D721Med (cell line): ENCODE results near the gene IFFO2.

Source experiments
- DNase-seq: peaks from one replicate; pipeline ENCODE4 v3.0.0; 2011; ENCODE audit warnings: low spot score; ENCODE audit not compliant: insufficient read length
- FAIRE-seq: peaks from 2 replicates; lab custom pipeline; 2011; peaks lifted over from hg19 to GRCh38; lab: Jason Lieb, UNC
- TF ChIP-seq, protein P1 (sequence below): IDR thresholded peaks from 2 replicates; pipeline ENCODE4 v1.5.1; 2012; ENCODE audit warnings: mild to moderate bottlenecking, control low read depth; ENCODE audit not compliant: insufficient read depth; ENCODE audit errors: missing control alignments

IFFO2 gene

DNA sequence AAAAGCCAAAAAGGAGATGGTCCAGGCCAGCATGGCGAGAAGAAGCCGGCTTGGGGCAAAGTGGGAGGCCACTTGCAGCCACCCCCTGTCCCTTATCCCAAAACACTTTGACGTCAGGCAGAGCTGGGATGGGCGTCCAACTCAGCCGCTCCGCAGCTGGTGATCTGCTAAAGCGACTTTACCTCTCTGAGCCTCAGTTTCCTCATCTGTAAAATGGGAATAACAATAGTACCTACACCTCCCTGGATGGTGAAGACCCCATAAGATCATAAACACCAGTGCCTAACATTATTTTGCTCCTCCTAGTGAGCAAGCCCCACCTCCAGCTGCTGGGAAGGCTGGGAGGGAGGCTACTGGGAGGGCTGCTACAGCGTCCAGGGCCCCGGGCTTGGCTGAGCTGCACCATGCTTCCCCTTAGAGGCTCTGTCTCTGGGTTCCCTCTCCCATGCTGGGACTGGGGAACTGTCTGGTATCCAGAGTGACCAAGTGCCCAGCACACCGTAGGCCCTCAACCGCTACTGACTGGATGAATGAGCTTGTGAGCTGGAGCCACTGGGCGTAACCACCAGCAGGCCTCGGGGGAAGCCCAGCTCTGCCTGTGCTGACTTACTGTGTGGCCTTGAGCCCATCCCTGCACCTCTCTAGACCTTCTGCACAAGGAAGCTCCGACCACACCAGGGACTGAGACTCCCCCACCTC lies 18.3 kb downstream of the IFFO2 start:
- no peak for DNase-seq
- FAIRE-seq, result no peak
- TF ChIP-seq, protein P1, sequence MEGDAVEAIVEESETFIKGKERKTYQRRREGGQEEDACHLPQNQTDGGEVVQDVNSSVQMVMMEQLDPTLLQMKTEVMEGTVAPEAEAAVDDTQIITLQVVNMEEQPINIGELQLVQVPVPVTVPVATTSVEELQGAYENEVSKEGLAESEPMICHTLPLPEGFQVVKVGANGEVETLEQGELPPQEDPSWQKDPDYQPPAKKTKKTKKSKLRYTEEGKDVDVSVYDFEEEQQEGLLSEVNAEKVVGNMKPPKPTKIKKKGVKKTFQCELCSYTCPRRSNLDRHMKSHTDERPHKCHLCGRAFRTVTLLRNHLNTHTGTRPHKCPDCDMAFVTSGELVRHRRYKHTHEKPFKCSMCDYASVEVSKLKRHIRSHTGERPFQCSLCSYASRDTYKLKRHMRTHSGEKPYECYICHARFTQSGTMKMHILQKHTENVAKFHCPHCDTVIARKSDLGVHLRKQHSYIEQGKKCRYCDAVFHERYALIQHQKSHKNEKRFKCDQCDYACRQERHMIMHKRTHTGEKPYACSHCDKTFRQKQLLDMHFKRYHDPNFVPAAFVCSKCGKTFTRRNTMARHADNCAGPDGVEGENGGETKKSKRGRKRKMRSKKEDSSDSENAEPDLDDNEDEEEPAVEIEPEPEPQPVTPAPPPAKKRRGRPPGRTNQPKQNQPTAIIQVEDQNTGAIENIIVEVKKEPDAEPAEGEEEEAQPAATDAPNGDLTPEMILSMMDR, result no peak

DNA sequence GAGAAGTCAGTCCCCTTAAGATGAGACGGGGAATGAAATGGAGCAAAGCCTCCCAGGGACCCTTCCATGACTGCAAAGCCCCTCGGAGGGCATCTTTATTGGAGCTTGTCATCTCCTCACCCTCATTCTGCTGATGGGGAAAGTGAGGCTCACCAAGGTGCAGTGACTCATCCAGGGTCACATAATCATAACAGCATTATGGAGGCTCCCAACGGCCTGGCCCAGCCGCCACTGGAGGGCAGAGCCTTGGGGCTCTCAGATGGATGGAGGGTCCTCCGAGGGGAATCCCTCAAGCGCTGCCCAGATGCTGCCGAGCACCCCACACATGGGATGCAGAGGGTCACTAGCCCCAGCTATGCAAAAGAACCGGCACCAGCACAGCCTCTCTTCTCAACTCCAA lies 18.9 kb downstream of the IFFO2 start:
- TF ChIP-seq, protein P1, result no peak
- DNase-seq, result no peak
- no peak for FAIRE-seq

DNA sequence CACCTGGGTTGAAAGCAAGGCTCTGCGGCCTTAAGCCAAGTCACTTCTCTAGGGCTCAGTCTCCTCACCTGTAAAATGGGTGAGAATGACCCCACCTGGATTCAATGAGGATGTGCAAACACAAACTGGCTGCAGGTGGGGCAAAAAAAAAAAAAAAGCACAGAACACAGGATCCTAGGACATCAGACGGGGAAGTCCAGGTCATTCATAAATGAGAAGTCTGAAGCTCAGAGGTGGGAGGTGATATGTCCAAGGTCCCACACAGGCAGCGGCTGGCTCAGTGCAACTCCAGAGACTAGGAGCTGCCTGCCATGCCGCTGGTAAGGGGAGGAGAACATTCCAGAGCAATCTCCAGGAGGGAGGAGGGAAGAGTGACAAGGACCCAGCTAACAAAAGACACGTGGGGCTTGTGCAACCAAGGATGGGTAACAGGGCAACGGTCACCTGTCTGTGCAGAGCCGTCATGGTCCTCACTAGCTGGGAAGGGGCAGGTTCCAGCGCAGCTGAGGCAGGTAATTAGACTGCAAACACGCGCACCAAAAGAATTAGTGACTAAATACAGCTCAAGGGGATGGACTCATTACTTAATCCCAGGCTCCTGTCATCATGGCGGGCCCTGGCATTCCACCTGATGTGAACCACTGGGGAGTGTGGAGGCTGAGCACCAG lies 19.5 kb downstream of the IFFO2 start:
- FAIRE-seq (no peak), DNase-seq (peak; percentile 39)
- TF ChIP-seq, protein P1, result no peak

DNA sequence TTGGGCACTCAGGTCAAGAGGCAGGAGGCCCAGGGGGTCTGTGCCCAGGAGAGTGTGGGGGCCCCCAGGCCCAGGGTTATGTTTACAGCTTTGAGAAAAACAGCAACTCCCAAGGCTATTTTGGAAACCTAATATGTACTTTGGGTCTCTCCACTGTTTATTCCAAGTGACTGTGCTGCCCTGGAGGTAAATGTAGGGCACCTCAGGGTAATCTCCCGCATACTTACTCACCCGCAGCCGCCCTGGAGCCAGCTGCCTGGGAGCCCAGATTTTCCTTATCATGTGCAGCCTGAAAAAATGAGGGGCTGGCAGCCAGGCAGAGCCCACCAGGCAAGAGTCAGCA lies 20.0 kb downstream of the IFFO2 start:
- DNase-seq (no peak), FAIRE-seq (no peak)
- TF ChIP-seq, protein P1, result no peak

DNA sequence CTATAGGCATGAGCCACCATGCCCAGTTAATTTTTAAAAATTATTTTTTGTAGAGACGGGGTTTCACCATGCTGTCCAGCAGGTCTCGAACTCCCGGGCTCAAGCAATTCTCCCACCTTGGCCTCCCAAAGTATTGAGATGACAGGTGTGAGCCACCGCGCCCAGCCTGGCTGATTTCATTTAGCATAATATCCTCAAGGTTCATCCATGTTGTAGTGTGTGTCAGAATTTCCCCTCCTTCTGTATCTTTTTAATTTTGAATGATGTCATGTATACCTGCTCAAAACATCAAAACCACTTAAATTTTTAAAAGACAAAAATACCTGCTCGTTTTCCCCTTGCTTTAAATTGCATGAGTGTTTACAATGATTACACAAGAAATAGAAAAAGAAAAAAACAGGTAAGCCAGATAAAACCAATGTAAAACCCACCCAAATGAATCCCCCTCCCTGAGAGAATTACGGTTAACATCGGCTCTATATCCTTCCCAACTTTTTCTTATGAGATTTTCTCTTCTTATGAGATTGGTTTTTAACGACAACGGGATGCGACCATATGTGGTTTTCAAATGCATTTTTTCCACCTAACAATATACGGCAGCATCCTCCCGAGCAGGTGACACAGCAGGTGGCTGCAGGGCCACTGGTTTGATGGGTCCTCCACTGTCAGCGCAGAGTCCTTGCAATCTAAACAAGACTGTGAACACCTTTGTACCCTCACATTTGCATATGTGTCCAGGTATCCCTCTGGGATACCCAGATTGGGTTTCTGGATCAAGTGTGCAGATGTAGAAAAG lies 22.1 kb downstream of the IFFO2 start:
- DNase-seq (no peak), FAIRE-seq (no peak)
- TF ChIP-seq, protein P1, result no peak

DNA sequence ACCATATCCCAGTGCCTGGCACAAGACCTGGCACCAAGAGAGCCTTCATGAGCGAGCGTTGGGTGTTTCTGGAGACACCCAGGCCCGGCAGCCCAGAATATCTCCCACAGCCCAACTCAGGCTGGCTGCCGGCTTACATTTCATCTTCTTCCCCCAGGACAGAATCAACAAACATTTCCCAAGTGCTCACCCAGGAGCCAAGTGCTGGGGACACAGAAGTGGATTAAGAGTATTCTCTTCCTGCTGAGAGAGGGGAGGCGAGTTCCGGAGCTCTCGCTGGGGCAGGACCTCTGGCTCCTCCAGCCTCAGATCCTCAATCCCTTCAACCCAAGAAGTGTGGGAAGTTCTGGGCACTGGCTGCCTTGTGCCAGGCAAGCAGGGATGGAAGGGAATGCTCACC lies 23.6 kb downstream of the IFFO2 start:
- TF ChIP-seq, protein P1, result no peak
- no peak for FAIRE-seq
- no peak for DNase-seq
